Gastroesophageal sphincter (tissue), 4 donors: ENCODE measurements around the gene LUC7L3. TPM values are rescaled to one million over a fixed set of nuclear protein-coding genes. Genes with fewer than 3 reads are reported as not detected.
A peak's percentile ranks its signal among the peaks of the same experiment; 100 is the strongest.

Experiments used
- ATAC-seq: fragments of 150-250 bp; one replicate; pipeline ENCODE4 v1.9.1; 2016; ENCODE audit warnings: mild to moderate bottlenecking, moderate library complexity
- H3K27ac ChIP-seq, 4 donors: fragments of 200-600 bp; sonication (generic) in 3 of 4; 1 replicate in 3 of 4; 2 replicates in 1 of 4; pipeline ENCODE4 v1.5.1; 2016 to 2019
- H3K27me3 ChIP-seq: fragments of 200-600 bp; sonication (generic); one replicate; pipeline ENCODE4 v1.5.1; 2019
- H3K36me3 ChIP-seq, 2 donors: fragments of 200-600 bp; sonication (generic); one replicate each; pipeline ENCODE4 v1.5.1; 2019; ENCODE audit warnings: control low read depth in 1 of 2
- H3K4me1 ChIP-seq, 3 donors: fragments of 200-600 bp; sonication (generic); 1 replicate in 2 of 3; 2 replicates in 1 of 3; pipeline ENCODE4 v1.5.1; 2016 to 2019; ENCODE audit warnings: control low read depth in 2 of 3
- H3K4me3 ChIP-seq, 2 donors: fragments of 200-600 bp; sonication (generic); one replicate each; pipeline ENCODE4 v1.5.1; 2019; ENCODE audit warnings: mild to moderate bottlenecking in 1 of 2, moderate library complexity in 1 of 2
- H3K9me3 ChIP-seq, 3 donors: fragments of 200-600 bp; sonication (generic); one replicate each; pipeline ENCODE4 v1.5.1; 2017 to 2019; ENCODE audit warnings: control low read depth in 2 of 3
- EP300 ChIP-seq: sonication (generic); formaldehyde crosslinking; IDR thresholded peaks from one replicate; pipeline ENCODE4 v1.6.1; 2017; ENCODE audit warnings: antibody characterized with exemption, mild to moderate bottlenecking
- POLR2A ChIP-seq, 2 donors: fragments of 450-650 bp; IDR thresholded peaks; one replicate each; pipeline ENCODE4 v1.6.1; 2017; ENCODE audit warnings: antibody characterized with exemption in 2 of 2, mild to moderate bottlenecking in 2 of 2, moderate library complexity in 1 of 2
- POLR2AphosphoS5 ChIP-seq: sonication (generic); formaldehyde crosslinking; IDR thresholded peaks from one replicate; pipeline ENCODE4 v1.6.1; 2017; ENCODE audit warnings: antibody characterized with exemption
- WGBS, 2 donors: methylation state at CpG; one replicate each; pipeline ENCODE4 v1.1.5; 2018; ENCODE audit warnings: low coverage in 1 of 2; 5-methylcytosine and 5-hydroxymethylcytosine counted together
- total RNA-seq, 4 donors: library from RNA; depleted of rRNA; stranded (reverse); fragments of >200 nt; gene quantifications; one replicate each; pipeline ENCODE4 v1.1.0, GENCODE V29; 2016
- TF ChIP-seq, protein P1 (sequence below), 4 experiments: fragments of 200-600 bp in 2 of 4; fragments of 450-650 bp in 2 of 4; sonication (generic) in 1 of 4; IDR thresholded peaks; one replicate each; pipeline ENCODE4 v1.5.1; 2017 to 2019; ENCODE audit warnings: antibody characterized with exemption in 4 of 4, mild to moderate bottlenecking in 2 of 4, moderate library complexity in 2 of 4

The LUC7L3 gene
- total RNA-seq, 4 donors from 2014 or later: 40.1 to 134 (median 54.6) TPM

DNA sequence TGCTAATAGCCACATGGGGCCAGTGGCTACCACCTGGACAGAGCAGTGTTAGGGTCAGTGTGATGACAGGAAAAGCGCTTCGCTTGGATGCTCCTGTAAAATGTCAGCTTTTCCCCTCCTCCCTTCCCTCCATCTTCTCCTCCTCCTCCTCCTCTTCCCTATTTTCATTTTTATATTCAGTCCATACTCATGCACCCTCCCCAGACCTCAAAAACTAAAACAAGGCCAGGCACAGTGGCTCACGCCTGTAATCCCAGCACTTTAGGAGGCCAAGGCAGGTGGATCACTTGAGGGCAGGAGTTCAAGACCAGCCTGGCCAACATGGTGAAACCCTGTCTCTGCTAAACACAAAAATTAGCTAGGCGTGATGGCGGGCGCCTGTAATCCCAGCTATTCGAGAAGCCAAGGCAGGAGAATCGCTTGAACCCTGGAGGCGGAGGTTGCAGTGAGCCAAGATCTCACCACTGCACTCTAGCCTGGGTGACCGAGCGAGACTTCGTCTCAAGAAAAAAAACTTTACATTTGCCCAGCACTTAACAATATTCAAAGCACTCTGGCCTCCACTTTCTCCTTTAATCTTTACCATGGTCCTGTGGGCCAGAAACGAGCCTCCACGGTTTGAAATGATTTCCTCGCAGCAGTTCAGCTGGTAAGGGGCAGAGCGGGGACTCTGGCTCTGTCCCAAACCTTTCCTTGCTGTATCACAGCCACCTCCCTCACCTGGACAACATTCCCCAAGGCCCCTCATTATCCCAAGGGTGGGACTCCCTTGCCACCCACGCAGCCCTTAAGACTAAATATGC lies 33.5 kb upstream of the LUC7L3 start:
- 69 to 70% methylated on average over 2 to 8 of the region's 17 CpGs for WGBS, 2 donors
- no peaks in the 10 kb centered on the region for H3K36me3 ChIP-seq
- H3K9me3 ChIP-seq: no peaks in the 10 kb centered on the region
- H3K27ac ChIP-seq: peak overlapping the region; percentile 24 to 86 (median 76)
- ATAC-seq: no peak
- no peak overlapping the region for H3K4me3 ChIP-seq
- TF ChIP-seq, protein P1, sequence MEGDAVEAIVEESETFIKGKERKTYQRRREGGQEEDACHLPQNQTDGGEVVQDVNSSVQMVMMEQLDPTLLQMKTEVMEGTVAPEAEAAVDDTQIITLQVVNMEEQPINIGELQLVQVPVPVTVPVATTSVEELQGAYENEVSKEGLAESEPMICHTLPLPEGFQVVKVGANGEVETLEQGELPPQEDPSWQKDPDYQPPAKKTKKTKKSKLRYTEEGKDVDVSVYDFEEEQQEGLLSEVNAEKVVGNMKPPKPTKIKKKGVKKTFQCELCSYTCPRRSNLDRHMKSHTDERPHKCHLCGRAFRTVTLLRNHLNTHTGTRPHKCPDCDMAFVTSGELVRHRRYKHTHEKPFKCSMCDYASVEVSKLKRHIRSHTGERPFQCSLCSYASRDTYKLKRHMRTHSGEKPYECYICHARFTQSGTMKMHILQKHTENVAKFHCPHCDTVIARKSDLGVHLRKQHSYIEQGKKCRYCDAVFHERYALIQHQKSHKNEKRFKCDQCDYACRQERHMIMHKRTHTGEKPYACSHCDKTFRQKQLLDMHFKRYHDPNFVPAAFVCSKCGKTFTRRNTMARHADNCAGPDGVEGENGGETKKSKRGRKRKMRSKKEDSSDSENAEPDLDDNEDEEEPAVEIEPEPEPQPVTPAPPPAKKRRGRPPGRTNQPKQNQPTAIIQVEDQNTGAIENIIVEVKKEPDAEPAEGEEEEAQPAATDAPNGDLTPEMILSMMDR (IDR thresholded peaks at IDR 0.05): no peak
- TF ChIP-seq POLR2AphosphoS5: no peak
- no peak for TF ChIP-seq POLR2A (IDR thresholded peaks at IDR 0.05)
- no peak for TF ChIP-seq EP300
- no peaks in the 10 kb centered on the region for H3K27me3 ChIP-seq
- H3K4me1 ChIP-seq: peaks cover 0 to 54% (median 20%) of the 10 kb centered on the region in 3 donors

DNA sequence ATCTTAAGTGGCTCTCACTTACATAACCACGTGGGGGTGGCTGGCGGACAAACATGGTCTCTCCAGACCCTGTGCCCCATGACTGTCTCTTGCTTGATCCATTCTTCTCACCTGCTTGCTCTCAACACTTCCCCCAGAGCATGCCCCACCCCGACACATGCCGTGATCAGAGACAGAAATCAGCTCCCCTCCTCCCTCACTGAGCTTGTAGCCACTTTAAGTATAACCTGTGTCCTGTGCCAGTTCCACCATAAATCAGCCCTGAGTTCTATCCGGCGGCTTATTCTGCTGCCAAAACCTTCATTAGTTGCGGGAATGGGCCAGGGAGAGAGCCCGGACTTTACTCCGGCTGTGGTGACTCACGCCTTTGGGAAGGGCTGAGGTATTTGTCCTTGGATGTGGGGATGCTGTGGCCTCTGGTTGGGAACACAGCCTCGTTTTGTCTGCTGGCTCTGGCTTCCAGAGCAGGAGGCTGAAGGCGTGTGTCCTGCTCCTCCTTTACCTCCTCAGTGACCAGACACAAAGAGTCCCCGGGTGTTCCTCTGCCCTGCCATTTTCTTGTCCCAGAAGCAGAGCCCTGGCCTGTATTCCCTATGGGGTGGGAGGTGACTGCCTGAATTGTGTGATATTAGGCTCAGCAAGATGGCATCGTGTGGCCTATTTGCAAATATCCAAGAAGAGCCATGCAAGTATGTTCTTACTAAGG lies 32.8 kb upstream of the LUC7L3 start:
- TF ChIP-seq POLR2AphosphoS5: peak; percentile 96
- no peak for TF ChIP-seq EP300
- TF ChIP-seq POLR2A (IDR thresholded peaks at IDR 0.05): no peak
- TF ChIP-seq, protein P1 (IDR thresholded peaks at IDR 0.05): no peak
- Histone ChIP-seq H3K27me3 (no peaks in the 10 kb centered on the region), H3K36me3 (no peaks in the 10 kb centered on the region), H3K9me3 (no peaks in the 10 kb centered on the region), H3K4me1 (peaks cover 0 to 54% (median 14%) of the 10 kb centered on the region in 3 donors), H3K4me3 (no peak overlapping the region), H3K27ac (peak overlapping the region; percentile 58 to 86 (median 76))
- ATAC-seq: peak; percentile 94
- WGBS, 2 donors: 31 to 45% methylated on average over 7 of the region's 14 CpGs

DNA sequence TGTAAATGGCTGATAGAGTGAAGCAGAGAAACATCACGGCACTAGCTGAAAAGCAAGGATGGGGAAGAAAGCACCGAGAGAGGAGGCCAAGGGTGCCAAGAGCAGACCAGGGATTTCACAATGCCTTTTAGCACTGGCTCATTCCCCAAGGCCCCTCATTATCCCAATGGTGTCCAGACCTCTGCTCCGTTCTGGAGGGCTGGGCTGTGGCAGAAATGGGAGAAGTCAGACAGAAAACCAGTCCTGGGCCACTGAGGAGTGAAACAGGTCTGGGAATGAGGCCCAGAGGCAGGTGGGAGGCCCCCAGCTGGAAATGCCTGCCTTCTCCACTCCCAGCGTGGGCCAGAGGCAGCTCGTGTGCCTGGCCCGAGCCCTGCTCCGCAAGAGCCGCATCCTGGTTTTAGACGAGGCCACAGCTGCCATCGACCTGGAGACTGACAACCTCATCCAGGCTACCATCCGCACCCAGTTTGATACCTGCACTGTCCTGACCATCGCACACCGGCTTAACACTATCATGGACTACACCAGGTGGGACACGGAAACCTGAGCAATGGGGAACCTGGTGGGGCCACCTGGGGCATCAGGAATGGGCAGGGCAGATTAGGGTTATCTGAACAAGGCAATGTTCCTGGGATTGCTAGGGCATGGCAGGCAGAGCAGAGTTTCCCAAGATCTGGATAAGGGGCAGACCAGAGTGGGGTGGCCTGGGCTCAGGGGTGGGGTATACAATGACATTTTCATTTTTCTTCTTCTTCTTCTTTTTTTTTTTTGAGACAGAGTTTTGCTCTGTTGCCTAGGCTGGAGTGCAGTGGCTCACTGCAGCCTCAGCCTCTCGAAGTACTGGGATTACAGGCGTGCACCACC lies 32.0 kb upstream of the LUC7L3 start:
- H3K27me3 ChIP-seq: no peaks in the 10 kb centered on the region
- H3K4me3 ChIP-seq: no peak overlapping the region
- peaks cover 0 to 57% (median 16%) of the 10 kb centered on the region in 3 donors for H3K4me1 ChIP-seq
- no peaks in the 10 kb centered on the region for H3K9me3 ChIP-seq
- TF ChIP-seq EP300 (no peak), POLR2A (IDR thresholded peaks at IDR 0.05) (no peak), POLR2AphosphoS5 (peak; percentile 31)
- TF ChIP-seq, protein P1 (IDR thresholded peaks at IDR 0.05): no peak
- 71 to 83% methylated on average over 3 to 10 of the region's 16 CpGs for WGBS, 2 donors
- peak overlapping the region; percentile 58 to 86 (median 76) for H3K27ac ChIP-seq
- peak; percentile 73 for ATAC-seq
- H3K36me3 ChIP-seq: peaks cover 0 to under 1% of the 10 kb centered on the region in 2 donors

DNA sequence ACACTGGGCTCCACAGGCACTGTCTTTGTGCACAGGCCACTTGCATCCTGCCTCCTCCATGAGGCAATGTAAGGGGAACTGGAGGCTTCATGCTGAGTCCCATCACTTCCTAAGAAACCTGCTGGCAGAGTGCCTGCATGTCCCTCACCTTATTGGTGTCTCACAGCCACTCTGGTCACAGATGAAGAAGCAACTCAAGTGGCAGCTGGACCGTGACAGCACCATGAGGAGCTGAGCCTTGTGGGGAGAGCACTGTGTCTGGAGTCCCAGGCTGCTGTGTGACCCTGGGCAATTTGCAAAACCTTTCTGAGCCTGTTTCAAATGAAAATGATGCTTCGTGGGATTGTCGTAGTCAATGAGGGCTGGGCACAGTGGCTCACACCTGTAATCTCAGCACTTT lies 31.2 kb upstream of the LUC7L3 start:
- Histone ChIP-seq H3K4me1 (peaks cover 0 to 65% (median 19%) of the 10 kb centered on the region in 3 donors), H3K4me3 (no peak overlapping the region), H3K36me3 (peaks cover 0 to 7% of the 10 kb centered on the region in 2 donors), H3K27ac (no peak overlapping the region), H3K27me3 (no peaks in the 10 kb centered on the region), H3K9me3 (no peaks in the 10 kb centered on the region)
- ATAC-seq: no peak
- TF ChIP-seq, protein P1 (IDR thresholded peaks at IDR 0.05): no peak
- TF ChIP-seq POLR2A (IDR thresholded peaks at IDR 0.05): no peak
- TF ChIP-seq POLR2AphosphoS5: no peak
- TF ChIP-seq EP300: no peak
- 100% methylated on average over 1 of the region's 3 CpGs for WGBS, 2 donors
